ENCODE measurements around the gene AQR.

The AQR gene

GRCh38 chr15:34820110-34820509, 149.4 kb downstream of the AQR start:
- peaks cover 23 to 34% of the 10 kb centered on the region in 2 experiments for H3K27me3 ChIP-seq (ENCODE audit: control insufficient read depth in 1 of 2, insufficient read depth in 1 of 2, low read length in 2 of 2)
- H3K27ac ChIP-seq (ENCODE audit: low read length, poor library complexity, severe bottlenecking): no peak overlapping the region
- H3K36me3 ChIP-seq (ENCODE audit: control insufficient read depth in 1 of 2, insufficient read depth in 2 of 2, low read depth in 1 of 2, low read length in 2 of 2): no peaks in the 10 kb centered on the region
- no peaks in the 10 kb centered on the region for H3K4me1 ChIP-seq (ENCODE audit: control insufficient read depth, insufficient read depth, low read depth, low read length)
- H2BK15ac ChIP-seq (ENCODE audit: low read depth, poor library complexity, severe bottlenecking): no peak overlapping the region
- H3K9me3 ChIP-seq (ENCODE audit: control insufficient read depth, low read length): no peaks in the 10 kb centered on the region
- H2BK12ac ChIP-seq (ENCODE audit: low read length in 2 of 2): no peak overlapping the region
- no peak for DNase-seq
- H2BK120ac ChIP-seq (ENCODE audit: low read depth, low read length): no peak overlapping the region
- WGBS: 89% methylated on average over 5 of the region's 5 CpGs
- H3K4me2 ChIP-seq (ENCODE audit: low read length, poor library complexity, severe bottlenecking): no peak overlapping the region
- H3K18ac ChIP-seq (ENCODE audit: low read depth in 1 of 2, low read length in 2 of 2): no peak overlapping the region
- H3K14ac ChIP-seq (ENCODE audit: low read length in 2 of 2): no peak overlapping the region
- no peak overlapping the region for H2AFZ ChIP-seq (ENCODE audit: low read depth, low read length)
- no peak overlapping the region for H3K23ac ChIP-seq (ENCODE audit: low read length in 2 of 2)
- no peak overlapping the region for H3K4ac ChIP-seq (ENCODE audit: low read depth in 1 of 2, low read length in 2 of 2)
- no peak overlapping the region for H2BK5ac ChIP-seq (ENCODE audit: low read depth, low read length, poor library complexity, severe bottlenecking)
- no peak overlapping the region for H4K8ac ChIP-seq (ENCODE audit: low read length)
- no peaks in the 10 kb centered on the region for H3K79me1 ChIP-seq (replicated peaks; ENCODE audit: low read length, poor library complexity, severe bottlenecking)
- no peak overlapping the region for H2AK5ac ChIP-seq (ENCODE audit: low read length, severe bottlenecking)
- no peak overlapping the region for H4K91ac ChIP-seq (ENCODE audit: low read length)
- H3K4me3 ChIP-seq (ENCODE audit: insufficient read depth in 1 of 2, low read depth in 1 of 2, low read length in 2 of 2): no peak overlapping the region
- H3K9ac ChIP-seq (ENCODE audit: low read length): no peak overlapping the region

GRCh38 chr15:34818526-34818925, 151.0 kb downstream of the AQR start:
- no peak overlapping the region for H4K8ac ChIP-seq (ENCODE audit: low read length)
- H3K18ac ChIP-seq (ENCODE audit: low read depth in 1 of 2, low read length in 2 of 2): peak overlapping the region in 1 of 2 experiments; percentile 34
- peaks cover 10 to 33% of the 10 kb centered on the region in 2 experiments for H3K27me3 ChIP-seq (ENCODE audit: control insufficient read depth in 1 of 2, insufficient read depth in 1 of 2, low read length in 2 of 2)
- H3K9me3 ChIP-seq (ENCODE audit: control insufficient read depth, low read length): no peaks in the 10 kb centered on the region
- no peak overlapping the region for H2AFZ ChIP-seq (ENCODE audit: low read depth, low read length)
- no peak overlapping the region for H4K91ac ChIP-seq (ENCODE audit: low read length)
- H3K4me2 ChIP-seq (ENCODE audit: low read length, poor library complexity, severe bottlenecking): no peak overlapping the region
- H3K23ac ChIP-seq (ENCODE audit: low read length in 2 of 2): no peak overlapping the region
- H3K4me1 ChIP-seq (ENCODE audit: control insufficient read depth, insufficient read depth, low read depth, low read length): no peaks in the 10 kb centered on the region
- H2BK15ac ChIP-seq (ENCODE audit: low read depth, poor library complexity, severe bottlenecking): no peak overlapping the region
- no peak overlapping the region for H3K27ac ChIP-seq (ENCODE audit: low read length, poor library complexity, severe bottlenecking)
- H3K36me3 ChIP-seq (ENCODE audit: control insufficient read depth in 1 of 2, insufficient read depth in 2 of 2, low read depth in 1 of 2, low read length in 2 of 2): no peaks in the 10 kb centered on the region
- H2BK120ac ChIP-seq (ENCODE audit: low read depth, low read length): no peak overlapping the region
- H2AK5ac ChIP-seq (ENCODE audit: low read length, severe bottlenecking): no peak overlapping the region
- H3K4me3 ChIP-seq (ENCODE audit: insufficient read depth in 1 of 2, low read depth in 1 of 2, low read length in 2 of 2): no peak overlapping the region
- 100% methylated on average over 1 of the region's 1 CpG for WGBS
- H3K14ac ChIP-seq (ENCODE audit: low read length in 2 of 2): peak overlapping the region in 1 of 2 experiments; percentile 60
- no peak overlapping the region for H3K9ac ChIP-seq (ENCODE audit: low read length)
- H3K79me1 ChIP-seq (replicated peaks; ENCODE audit: low read length, poor library complexity, severe bottlenecking): no peaks in the 10 kb centered on the region
- H3K4ac ChIP-seq (ENCODE audit: low read depth in 1 of 2, low read length in 2 of 2): no peak overlapping the region
- DNase-seq: peak; percentile 6
- no peak overlapping the region for H2BK5ac ChIP-seq (ENCODE audit: low read depth, low read length, poor library complexity, severe bottlenecking)
- H2BK12ac ChIP-seq (ENCODE audit: low read length in 2 of 2): peak overlapping the region in 1 of 2 experiments; percentile 54

DNA sequence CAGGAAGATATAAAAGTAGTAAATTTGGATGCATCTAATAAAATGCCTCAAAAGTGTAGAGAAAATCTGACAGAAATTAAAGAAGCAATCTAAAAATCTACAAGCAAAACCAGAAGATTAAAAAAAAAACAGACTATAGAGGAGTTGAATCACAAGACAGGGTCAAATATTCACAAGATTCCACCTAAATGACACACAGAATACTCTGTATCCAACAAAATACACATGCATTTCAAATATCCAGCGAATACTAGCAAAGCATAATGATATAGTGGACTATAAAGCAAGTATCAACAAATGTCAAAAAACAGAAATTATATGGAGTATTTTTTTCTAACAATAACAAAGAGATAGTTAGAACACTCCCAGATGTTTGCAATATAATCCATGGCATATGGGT, 153.7 kb downstream of the AQR start:
- WGBS: no CpG with 5 or more reads among the region's 1 CpG
- no peak overlapping the region for H3K4ac ChIP-seq (ENCODE audit: low read depth in 1 of 2, low read length in 2 of 2)

DNA sequence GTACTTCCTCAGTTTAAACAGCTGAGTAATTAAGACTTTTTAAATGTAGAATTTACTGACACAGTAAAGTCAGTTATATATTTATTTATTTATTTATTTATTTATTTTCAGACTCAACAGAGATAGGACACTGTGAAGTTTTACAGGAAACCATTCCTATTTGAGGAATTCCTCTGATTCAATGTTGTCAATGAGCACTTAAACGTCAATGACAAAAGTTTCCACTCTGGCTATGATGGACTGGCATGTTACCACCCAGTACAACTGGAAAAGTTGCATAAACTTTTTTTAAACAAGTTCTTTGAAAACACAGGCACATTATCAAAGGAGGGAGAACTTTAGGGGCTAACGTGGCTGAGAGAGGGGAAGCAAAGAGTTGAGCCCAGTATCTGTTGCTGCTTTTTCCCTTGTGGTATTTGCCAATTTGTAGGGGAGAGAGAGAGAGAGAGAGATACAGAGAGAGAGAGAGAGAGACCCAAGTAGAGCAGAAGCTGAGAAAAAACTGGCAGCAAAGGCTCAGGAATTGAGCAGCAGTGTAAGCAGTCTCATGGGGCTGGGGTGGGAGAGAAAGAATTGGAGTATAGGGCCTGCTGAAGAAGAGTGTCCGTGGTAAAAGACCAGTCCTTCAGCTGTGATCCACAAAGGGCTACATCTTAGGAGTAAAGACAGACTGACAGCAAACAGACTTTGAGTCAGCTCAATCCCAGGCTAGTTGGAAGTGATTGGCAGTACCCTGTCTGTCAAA, 155.9 kb downstream of the AQR start:
- Histone ChIP-seq H3K4ac (ENCODE audit: low read depth in 1 of 2, low read length in 2 of 2) (peak overlapping the region in 1 of 2 experiments; percentile 46), H2AFZ (ENCODE audit: low read depth, low read length) (no peak overlapping the region), H3K18ac (ENCODE audit: low read depth in 1 of 2, low read length in 2 of 2) (peak overlapping the region; percentile 28 to 29), H3K4me3 (ENCODE audit: insufficient read depth in 1 of 2, low read depth in 1 of 2, low read length in 2 of 2) (no peak overlapping the region), H3K4me2 (ENCODE audit: low read length, poor library complexity, severe bottlenecking) (no peak overlapping the region), H3K9me3 (ENCODE audit: control insufficient read depth, low read length) (no peaks in the 10 kb centered on the region), H2AK5ac (ENCODE audit: low read length, severe bottlenecking) (no peak overlapping the region), H3K27me3 (ENCODE audit: control insufficient read depth in 1 of 2, insufficient read depth in 1 of 2, low read length in 2 of 2) (peaks cover 0 to 4% of the 10 kb centered on the region in 2 experiments), H2BK5ac (ENCODE audit: low read depth, low read length, poor library complexity, severe bottlenecking) (no peak overlapping the region), H4K91ac (ENCODE audit: low read length) (no peak overlapping the region), H2BK15ac (ENCODE audit: low read depth, poor library complexity, severe bottlenecking) (peak overlapping the region; percentile 80), H2BK12ac (ENCODE audit: low read length in 2 of 2) (peak overlapping the region; percentile 33 to 86), H3K23ac (ENCODE audit: low read length in 2 of 2) (peak overlapping the region in 1 of 2 experiments; percentile 42), H3K79me1 (replicated peaks; ENCODE audit: low read length, poor library complexity, severe bottlenecking) (no peaks in the 10 kb centered on the region), H3K9ac (ENCODE audit: low read length) (peak overlapping the region; percentile 30), H2BK120ac (ENCODE audit: low read depth, low read length) (no peak overlapping the region), H4K8ac (ENCODE audit: low read length) (no peak overlapping the region), H3K27ac (ENCODE audit: low read length, poor library complexity, severe bottlenecking) (no peak overlapping the region), H3K14ac (ENCODE audit: low read length in 2 of 2) (no peak overlapping the region), H3K36me3 (ENCODE audit: control insufficient read depth in 1 of 2, insufficient read depth in 2 of 2, low read depth in 1 of 2, low read length in 2 of 2) (no peaks in the 10 kb centered on the region), H3K4me1 (ENCODE audit: control insufficient read depth, insufficient read depth, low read depth, low read length) (no peaks in the 10 kb centered on the region)
- DNase-seq: peak; percentile 52
- 34% methylated on average over 3 of the region's 3 CpGs for WGBS

More for the DNA sequence above, 153.7 kb downstream of the AQR start:
- Histone ChIP-seq H3K4me2 (ENCODE audit: low read length, poor library complexity, severe bottlenecking) (no peak overlapping the region), H3K4me3 (ENCODE audit: insufficient read depth in 1 of 2, low read depth in 1 of 2, low read length in 2 of 2) (no peak overlapping the region), H2BK5ac (ENCODE audit: low read depth, low read length, poor library complexity, severe bottlenecking) (no peak overlapping the region), H3K9me3 (ENCODE audit: control insufficient read depth, low read length) (no peaks in the 10 kb centered on the region), H3K14ac (ENCODE audit: low read length in 2 of 2) (no peak overlapping the region), H2AK5ac (ENCODE audit: low read length, severe bottlenecking) (no peak overlapping the region), H2BK120ac (ENCODE audit: low read depth, low read length) (no peak overlapping the region), H3K4me1 (ENCODE audit: control insufficient read depth, insufficient read depth, low read depth, low read length) (no peaks in the 10 kb centered on the region), H2AFZ (ENCODE audit: low read depth, low read length) (no peak overlapping the region), H3K23ac (ENCODE audit: low read length in 2 of 2) (no peak overlapping the region), H2BK15ac (ENCODE audit: low read depth, poor library complexity, severe bottlenecking) (no peak overlapping the region), H3K27me3 (ENCODE audit: control insufficient read depth in 1 of 2, insufficient read depth in 1 of 2, low read length in 2 of 2) (peaks cover 0 to 20% of the 10 kb centered on the region in 2 experiments), H2BK12ac (ENCODE audit: low read length in 2 of 2) (no peak overlapping the region), H4K91ac (ENCODE audit: low read length) (no peak overlapping the region), H3K27ac (ENCODE audit: low read length, poor library complexity, severe bottlenecking) (no peak overlapping the region), H3K18ac (ENCODE audit: low read depth in 1 of 2, low read length in 2 of 2) (no peak overlapping the region), H3K36me3 (ENCODE audit: control insufficient read depth in 1 of 2, insufficient read depth in 2 of 2, low read depth in 1 of 2, low read length in 2 of 2) (no peaks in the 10 kb centered on the region), H3K79me1 (replicated peaks; ENCODE audit: low read length, poor library complexity, severe bottlenecking) (no peaks in the 10 kb centered on the region), H3K9ac (ENCODE audit: low read length) (no peak overlapping the region), H4K8ac (ENCODE audit: low read length) (no peak overlapping the region)
- no peak for DNase-seq
